HepG2 (cell line): ENCODE data around the gene THRA. TPM values are rescaled to one million over a fixed set of nuclear protein-coding genes. Genes with fewer than 3 reads are reported as not detected.

Experiments used
- GTF3A ChIP-seq: sonication (generic); formaldehyde crosslinking; conservative IDR thresholded peaks from 2 replicates; pipeline ENCODE4 v1.4.0; 2020; ENCODE audit warnings: mild to moderate bottlenecking, missing genetic modification reagents
- HMGXB4 ChIP-seq, 2 experiments: sonication (generic) in 1 of 2; formaldehyde crosslinking in 1 of 2; IDR thresholded peaks; 2 replicates each; pipeline versions ENCODE4 v1.4.0 to v1.6.1; 2018 to 2020; ENCODE audit warnings: missing genetic modification reagents in 2 of 2, borderline replicate concordance in 1 of 2, low read depth in 1 of 2, mild to moderate bottlenecking in 1 of 2, missing biosample characterization in 1 of 2
- KAT8 ChIP-seq: IDR thresholded peaks from 2 replicates; pipeline ENCODE4 v1.6.1; 2016; ENCODE audit warnings: missing genetic modification reagents, missing compliant biosample characterization
- MED8 ChIP-seq: sonication (generic); formaldehyde crosslinking; IDR thresholded peaks from 2 replicates; pipeline ENCODE4 v1.8.1; 2023; ENCODE audit warnings: mild to moderate bottlenecking, missing genetic modification reagents; ENCODE audit not compliant: insufficient replicate concordance
- MYPOP ChIP-seq: sonication (generic); formaldehyde crosslinking; IDR thresholded peaks from 2 replicates; pipeline ENCODE4 v1.8.1; 2023; ENCODE audit warnings: mild to moderate bottlenecking, moderate library complexity, missing genetic modification reagents
- PAXIP1 ChIP-seq: sonication (generic); formaldehyde crosslinking; conservative IDR thresholded peaks from 2 replicates; pipeline ENCODE4 v1.4.0; 2020; ENCODE audit warnings: mild to moderate bottlenecking, missing genetic modification reagents, moderate library complexity
- PHF8 ChIP-seq: sonication (generic); formaldehyde crosslinking; IDR thresholded peaks from 2 replicates; pipeline ENCODE4 v1.5.0; 2020; ENCODE audit warnings: missing genetic modification reagents
- PPARG ChIP-seq: conservative IDR thresholded peaks from 2 replicates; pipeline ENCODE4 v1.6.1; 2016; ENCODE audit warnings: missing biosample characterization, missing genetic modification reagents
- SATB2 ChIP-seq: sonication (generic); formaldehyde crosslinking; IDR thresholded peaks from 2 replicates; pipeline ENCODE4 v1.5.0; 2020; ENCODE audit warnings: missing genetic modification reagents
- SIN3B ChIP-seq: fragments of 150-350 bp; IDR thresholded peaks from 2 replicates; pipeline ENCODE4 v1.6.1; 2014; ENCODE audit warnings: low read length
- TERF1 ChIP-seq: sonication (generic); formaldehyde crosslinking; IDR thresholded peaks from 2 replicates; pipeline ENCODE4 v1.8.0; 2022; ENCODE audit warnings: mild to moderate bottlenecking, missing genetic modification reagents, moderate library complexity
- TRAFD1 ChIP-seq: sonication (generic); formaldehyde crosslinking; IDR thresholded peaks from 2 replicates; pipeline ENCODE4 v1.5.1; 2020; ENCODE audit warnings: missing genetic modification reagents, mild to moderate bottlenecking, borderline replicate concordance
- TRIM22 ChIP-seq: fragments of 450-650 bp; IDR thresholded peaks from 2 replicates; pipeline ENCODE4 v1.6.1; 2017
- ZNF143 ChIP-seq: sonication (generic); formaldehyde crosslinking; IDR thresholded peaks from 2 replicates; pipeline ENCODE4 v1.4.0; 2020; ENCODE audit warnings: missing genetic modification reagents
- ZNF317 ChIP-seq: sonication (generic); formaldehyde crosslinking; IDR thresholded peaks from 2 replicates; pipeline ENCODE4 v1.5.0; 2020; ENCODE audit warnings: mild to moderate bottlenecking, missing genetic modification reagents
- ZNF597 ChIP-seq: sonication (generic); formaldehyde crosslinking; IDR thresholded peaks from 2 replicates; pipeline ENCODE4 v1.5.0; 2020; ENCODE audit warnings: missing genetic modification reagents
- polyA plus RNA-seq, 8 experiments: library from polyadenylated mRNA; depleted of rRNA in 3 of 8; stranded (reverse) in 7 of 8; unstranded in 1 of 8; fragments of >200 nt; fragmentation: Illumina TruSeq in 4 of 8; extraction: Trizol in 4 of 8; gene quantifications; 2 replicates each; pipeline versions ENCODE4 v1.2.1 to v1.2.3, GENCODE V29; 2011 to 2016; ENCODE audit warnings: low read depth in 4 of 8, missing spikeins in 1 of 8, mixed read lengths in 1 of 8; ENCODE audit not compliant: insufficient read depth in 1 of 8
- total RNA-seq, 5 experiments: library from RNA; depleted of rRNA; stranded (reverse); fragments of >200 nt; fragmentation: Illumina TruSeq; extraction: Trizol; gene quantifications; 2 replicates each; pipeline ENCODE4 v1.2.3, GENCODE V29; 2016; ENCODE audit warnings: low read depth in 1 of 5

The THRA gene
- total and polyA plus RNA-seq, 2 of the 13 experiments (the other 11 are each of a cell fraction or from before 2014, with no cell fraction given), result 8.0 to 9.9 TPM

GRCh38 chr17:40038882-40039513 lies 23.8 kb upstream of the THRA start (continued):
- TF ChIP-seq PAXIP1 (CRISPR knock-in tag) (no peak), MYPOP (CRISPR knock-in tag) (no peak), TERF1 (no peak), PPARG (CRISPR knock-in tag) (no peak), TRAFD1 (CRISPR knock-in tag) (no peak), SIN3B (no peak), TRIM22 (no peak), ZNF143 (no peak; the same call in 1 of the 2 replicates), KAT8 (0 out of 2 replicates have a peak, but pooled peaks have one; percentile 38), SATB2 (no peak), HMGXB4 (CRISPR knock-in tag; IDR thresholded peaks at IDR 0.05; ENCODE audit: borderline replicate concordance in 1 of 2, low read depth in 1 of 2) (peak in 1 of 2 experiments; percentile 72; a peak in 1 of 4 replicates), ZNF597 (no peak), GTF3A (CRISPR knock-in tag) (no peak), PHF8 (CRISPR knock-in tag) (0 out of 2 replicates have a peak, but pooled peaks have one; percentile 21), ZNF317 (CRISPR knock-in tag) (no peak), MED8 (CRISPR knock-in tag) (no peak)
